HG03139 (cell line): ENCODE data around the gene LYRM2.
"Not testable (repeated sequence)": the region's sequence is repeated elsewhere in the genome, so short reads cannot be mapped to it uniquely, and the experiment has no call there.

ENCODE experiments used
- ATAC-seq: cut with Tn5 transposase; IDR thresholded peaks from one replicate; pipeline ENCODE4 v1.9.1; 2021; ENCODE audit not compliant: unreplicated experiment

The LYRM2 gene

GRCh38 chr6:89649682-89650081 lies 11.1 kb upstream of the LYRM2 start:
- ATAC-seq: no peak

GRCh38 chr6:89644864-89645263 lies 6.3 kb upstream of the LYRM2 start:
- ATAC-seq: no peak

- ATAC-seq: no peak
These were observed 4.9 kb upstream of the LYRM2 start for GRCh38 chr6:89643406-89643805.

- no peak for ATAC-seq
These were observed 4.4 kb upstream of the LYRM2 start for GRCh38 chr6:89642956-89643355.

- ATAC-seq: not testable (repeated sequence)
These were observed 3.0 kb upstream of the LYRM2 start for GRCh38 chr6:89641581-89641980.

GRCh38 chr6:89640804-89641203 lies 2.3 kb upstream of the LYRM2 start:
- ATAC-seq: no peak

GRCh38 chr6:89637960-89638319 lies 607 bp downstream of the LYRM2 start:
- ATAC-seq: no peak

- ATAC-seq: not testable (repeated sequence)
These were observed 2.1 kb downstream of the LYRM2 start for GRCh38 chr6:89636412-89636811.

GRCh38 chr6:89630488-89630887 lies 8.1 kb downstream of the LYRM2 start:
- ATAC-seq: no peak

- ATAC-seq: no peak
These were observed 14.8 kb downstream of the LYRM2 start for GRCh38 chr6:89623749-89624148.

GRCh38 chr6:89619567-89619966 lies 19.0 kb downstream of the LYRM2 start:
- ATAC-seq: no peak

- no peak for ATAC-seq
These were observed 20.5 kb downstream of the LYRM2 start for GRCh38 chr6:89618026-89618425.

GRCh38 chr6:89616531-89616930 lies 22.0 kb downstream of the LYRM2 start:
- no peak for ATAC-seq

- no peak for ATAC-seq
These were observed 22.7 kb downstream of the LYRM2 start for GRCh38 chr6:89615882-89616281.

GRCh38 chr6:89613790-89614189 lies 24.8 kb downstream of the LYRM2 start:
- ATAC-seq: no peak

- ATAC-seq: no peak
These were observed 26.4 kb downstream of the LYRM2 start for GRCh38 chr6:89612121-89612520.

GRCh38 chr6:89611666-89612065 lies 26.9 kb downstream of the LYRM2 start:
- no peak for ATAC-seq

- ATAC-seq: no peak
These were observed 28.4 kb downstream of the LYRM2 start for GRCh38 chr6:89610149-89610642.

GRCh38 chr6:89605861-89606260 lies 32.7 kb downstream of the LYRM2 start:
- ATAC-seq: no peak

GRCh38 chr6:89604653-89605052 lies 33.9 kb downstream of the LYRM2 start:
- no peak for ATAC-seq

- ATAC-seq: no peak
These were observed 36.4 kb downstream of the LYRM2 start for GRCh38 chr6:89602166-89602565.

GRCh38 chr6:89599727-89600126 lies 38.8 kb downstream of the LYRM2 start:
- ATAC-seq: no peak

GRCh38 chr6:89597988-89598387 lies 40.6 kb downstream of the LYRM2 start:
- ATAC-seq: no peak

- no peak for ATAC-seq
These were observed 41.2 kb downstream of the LYRM2 start for GRCh38 chr6:89597372-89597771.
